HepG2 (cell line): ENCODE measurements around the gene DUS1L. TPM values are rescaled to one million over a fixed set of nuclear protein-coding genes. Genes with fewer than 3 reads are reported as not detected.

Experiments
- CCAR2 ChIP-seq: fragments of 200-400 bp; formaldehyde crosslinking; optimal IDR thresholded peaks from 2 replicates; pipeline ENCODE3; 2018; ENCODE audit warnings: low read depth, mild to moderate bottlenecking, low read length, moderate library complexity
- GATAD1 ChIP-seq: IDR thresholded peaks from 2 replicates; pipeline ENCODE4 v1.6.1; 2016; ENCODE audit warnings: missing genetic modification reagents, missing compliant biosample characterization
- HNF4G ChIP-seq, 2 experiments: sonication (generic) in 1 of 2; formaldehyde crosslinking in 1 of 2; IDR thresholded peaks; 2 replicates each; pipeline versions ENCODE4 v1.4.0 to v1.6.1; 2011 to 2020; ENCODE audit warnings: borderline replicate concordance in 2 of 2, low read depth in 2 of 2, mild to moderate bottlenecking in 2 of 2, low read length in 1 of 2, missing genetic modification reagents in 1 of 2, moderate library complexity in 1 of 2
- MAF1 ChIP-seq: sonication (generic); formaldehyde crosslinking; IDR thresholded peaks from 2 replicates; pipeline ENCODE4 v1.5.0; 2020; ENCODE audit warnings: missing genetic modification reagents, borderline replicate concordance
- SIN3A ChIP-seq: IDR thresholded peaks from 2 replicates; pipeline ENCODE4 v1.6.1; 2011; ENCODE audit warnings: low read depth, mild to moderate bottlenecking, control low read depth, low read length, borderline replicate concordance
- SRSF1 ChIP-seq: fragments of 200-400 bp; formaldehyde crosslinking; optimal IDR thresholded peaks from 2 replicates; pipeline ENCODE3; 2017; ENCODE audit warnings: mild to moderate bottlenecking, low read depth, low read length, moderate library complexity
- TEAD2 ChIP-seq: sonication (generic); formaldehyde crosslinking; IDR thresholded peaks from 2 replicates; pipeline ENCODE4 v1.9.0; 2021; ENCODE audit warnings: missing genetic modification reagents
- ZNF292 ChIP-seq: sonication (generic); formaldehyde crosslinking; IDR thresholded peaks from 2 replicates; pipeline ENCODE4 v1.8.1; 2022; ENCODE audit warnings: mild to moderate bottlenecking, low read depth, missing genetic modification reagents, borderline replicate concordance
- ZNF619 ChIP-seq: sonication (generic); formaldehyde crosslinking; IDR thresholded peaks from 2 replicates; pipeline ENCODE4 v1.4.0; 2020; ENCODE audit warnings: mild to moderate bottlenecking, missing genetic modification reagents
- ZNF761 ChIP-seq: sonication (generic); formaldehyde crosslinking; conservative IDR thresholded peaks from 2 replicates; pipeline ENCODE4 v1.4.0; 2020; ENCODE audit warnings: mild to moderate bottlenecking, missing genetic modification reagents
- polyA plus RNA-seq, 8 experiments: library from polyadenylated mRNA; depleted of rRNA in 3 of 8; stranded (reverse) in 7 of 8; unstranded in 1 of 8; fragments of >200 nt; fragmentation: Illumina TruSeq in 4 of 8; extraction: Trizol in 4 of 8; gene quantifications; 2 replicates each; pipeline versions ENCODE4 v1.2.1 to v1.2.3, GENCODE V29; 2011 to 2016; ENCODE audit warnings: low read depth in 4 of 8, missing spikeins in 1 of 8, mixed read lengths in 1 of 8; ENCODE audit not compliant: insufficient read depth in 1 of 8
- total RNA-seq, 5 experiments: library from RNA; depleted of rRNA; stranded (reverse); fragments of >200 nt; fragmentation: Illumina TruSeq; extraction: Trizol; gene quantifications; 2 replicates each; pipeline ENCODE4 v1.2.3, GENCODE V29; 2016; ENCODE audit warnings: low read depth in 1 of 5
- TF ChIP-seq, protein P1 (sequence below): sonication (generic); formaldehyde crosslinking; IDR thresholded peaks from 2 replicates; pipeline ENCODE4 v1.8.1; 2023; ENCODE audit warnings: mild to moderate bottlenecking, missing genetic modification reagents, borderline replicate concordance
- TF ChIP-seq, protein P2 (sequence below): sonication (generic); formaldehyde crosslinking; IDR thresholded peaks from 2 replicates; pipeline ENCODE4 v1.9.0; 2021; ENCODE audit warnings: missing genetic modification reagents, borderline replicate concordance
- TF ChIP-seq, protein P3 (sequence below): sonication (generic); formaldehyde crosslinking; IDR thresholded peaks from 2 replicates; pipeline ENCODE4 v1.8.0; 2022; ENCODE audit warnings: missing genetic modification reagents, mild to moderate bottlenecking, borderline replicate concordance
- TF ChIP-seq, protein P4 (sequence below), 2 experiments: sonication (generic) in 1 of 2; formaldehyde crosslinking in 1 of 2; IDR thresholded peaks; 2 replicates each; pipeline versions ENCODE4 v1.6.1 to v1.9.0; 2014 to 2022; ENCODE audit warnings: antibody characterized with exemption in 1 of 2, borderline replicate concordance in 1 of 2, inconsistent platforms in 1 of 2, low read depth in 1 of 2, missing genetic modification reagents in 1 of 2
- TF ChIP-seq, protein P5 (sequence below): sonication (generic); formaldehyde crosslinking; IDR thresholded peaks from 2 replicates; pipeline ENCODE4 v1.4.0; 2020; ENCODE audit warnings: missing genetic modification reagents, low read depth, mild to moderate bottlenecking, borderline replicate concordance

The DUS1L gene
- total and polyA plus RNA-seq, 2 of the 13 experiments (the other 11 are each of a cell fraction or from before 2014, with no cell fraction given), result 81.0 to 109 TPM

DNA sequence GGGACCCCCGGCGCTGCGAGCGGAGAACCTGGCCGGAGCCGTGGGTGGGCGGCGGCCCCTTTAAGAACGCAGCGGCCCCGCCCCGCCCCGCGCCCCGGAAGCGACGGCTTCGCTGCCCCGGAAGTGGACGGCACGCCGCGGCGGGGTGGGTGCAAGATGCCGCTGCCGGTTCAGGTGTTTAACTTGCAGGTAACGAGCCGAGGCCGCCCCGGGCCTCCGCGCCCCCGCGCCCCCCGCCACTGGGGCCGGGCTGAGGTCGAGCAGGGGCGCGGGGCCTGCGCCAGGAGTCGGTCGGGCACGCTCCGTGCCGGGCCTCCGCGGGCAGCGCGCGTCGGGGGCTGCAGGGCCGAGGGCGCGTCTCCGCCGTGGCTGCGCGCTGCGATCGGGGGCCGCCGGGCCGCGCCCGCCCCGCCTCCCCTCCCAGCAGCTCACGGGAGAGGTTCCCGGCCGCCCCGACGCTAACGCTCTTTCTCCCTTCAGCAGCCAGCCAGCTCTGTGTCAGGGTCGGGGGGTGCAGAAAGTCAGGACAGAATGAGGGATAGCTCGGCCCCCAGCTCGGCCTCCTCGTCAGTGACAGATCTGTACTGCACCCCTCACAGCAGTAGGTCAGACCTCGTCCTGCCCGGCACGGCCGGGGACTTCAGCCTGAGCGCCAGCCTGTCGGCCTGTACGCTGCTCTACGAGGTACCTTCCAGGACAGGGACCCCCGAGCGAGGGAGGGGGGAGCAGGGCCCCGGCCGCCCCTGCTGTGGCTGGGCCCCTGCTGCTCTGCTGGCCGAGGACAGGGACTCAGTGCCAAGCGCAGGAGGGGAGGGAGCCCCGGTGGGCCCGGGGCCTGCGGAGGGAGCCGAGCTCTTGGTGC lies 13.6 kb downstream of the DUS1L start, which contains the start of the genes GPS1 and RFNG (continued):
- TF ChIP-seq, protein P1, sequence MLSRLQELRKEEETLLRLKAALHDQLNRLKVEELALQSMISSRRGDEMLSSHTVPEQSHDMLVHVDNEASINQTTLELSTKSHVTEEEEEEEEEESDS (CRISPR knock-in tag), result no peak
- TF ChIP-seq, protein P2, sequence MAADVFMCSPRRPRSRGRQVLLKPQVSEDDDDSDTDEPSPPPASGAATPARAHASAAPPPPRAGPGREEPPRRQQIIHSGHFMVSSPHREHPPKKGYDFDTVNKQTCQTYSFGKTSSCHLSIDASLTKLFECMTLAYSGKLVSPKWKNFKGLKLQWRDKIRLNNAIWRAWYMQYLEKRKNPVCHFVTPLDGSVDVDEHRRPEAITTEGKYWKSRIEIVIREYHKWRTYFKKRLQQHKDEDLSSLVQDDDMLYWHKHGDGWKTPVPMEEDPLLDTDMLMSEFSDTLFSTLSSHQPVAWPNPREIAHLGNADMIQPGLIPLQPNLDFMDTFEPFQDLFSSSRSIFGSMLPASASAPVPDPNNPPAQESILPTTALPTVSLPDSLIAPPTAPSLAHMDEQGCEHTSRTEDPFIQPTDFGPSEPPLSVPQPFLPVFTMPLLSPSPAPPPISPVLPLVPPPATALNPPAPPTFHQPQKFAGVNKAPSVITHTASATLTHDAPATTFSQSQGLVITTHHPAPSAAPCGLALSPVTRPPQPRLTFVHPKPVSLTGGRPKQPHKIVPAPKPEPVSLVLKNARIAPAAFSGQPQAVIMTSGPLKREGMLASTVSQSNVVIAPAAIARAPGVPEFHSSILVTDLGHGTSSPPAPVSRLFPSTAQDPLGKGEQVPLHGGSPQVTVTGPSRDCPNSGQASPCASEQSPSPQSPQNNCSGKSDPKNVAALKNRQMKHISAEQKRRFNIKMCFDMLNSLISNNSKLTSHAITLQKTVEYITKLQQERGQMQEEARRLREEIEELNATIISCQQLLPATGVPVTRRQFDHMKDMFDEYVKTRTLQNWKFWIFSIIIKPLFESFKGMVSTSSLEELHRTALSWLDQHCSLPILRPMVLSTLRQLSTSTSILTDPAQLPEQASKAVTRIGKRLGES (CRISPR knock-in tag), result no peak
- TF ChIP-seq SRSF1 (no peak), CCAR2 (no peak), ZNF292 (CRISPR knock-in tag) (no peak), TEAD2 (CRISPR knock-in tag) (no peak), HNF4G (IDR thresholded peaks at IDR 0.05; ENCODE audit: borderline replicate concordance, low read depth, low read length) (no peak; the same call in 1 of the 2 replicates), HNF4G (CRISPR knock-in tag; IDR thresholded peaks at IDR 0.05; ENCODE audit: borderline replicate concordance, low read depth) (0 out of 2 replicates have a peak, but pooled peaks have one; percentile 32), ZNF761 (no peak), SIN3A (peak; percentile 67), GATAD1 (peak; percentile 92), ZNF619 (no peak), MAF1 (CRISPR knock-in tag) (no peak)
- TF ChIP-seq, protein P3, sequence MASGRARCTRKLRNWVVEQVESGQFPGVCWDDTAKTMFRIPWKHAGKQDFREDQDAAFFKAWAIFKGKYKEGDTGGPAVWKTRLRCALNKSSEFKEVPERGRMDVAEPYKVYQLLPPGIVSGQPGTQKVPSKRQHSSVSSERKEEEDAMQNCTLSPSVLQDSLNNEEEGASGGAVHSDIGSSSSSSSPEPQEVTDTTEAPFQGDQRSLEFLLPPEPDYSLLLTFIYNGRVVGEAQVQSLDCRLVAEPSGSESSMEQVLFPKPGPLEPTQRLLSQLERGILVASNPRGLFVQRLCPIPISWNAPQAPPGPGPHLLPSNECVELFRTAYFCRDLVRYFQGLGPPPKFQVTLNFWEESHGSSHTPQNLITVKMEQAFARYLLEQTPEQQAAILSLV (CRISPR knock-in tag), result no peak
- TF ChIP-seq, protein P4, sequence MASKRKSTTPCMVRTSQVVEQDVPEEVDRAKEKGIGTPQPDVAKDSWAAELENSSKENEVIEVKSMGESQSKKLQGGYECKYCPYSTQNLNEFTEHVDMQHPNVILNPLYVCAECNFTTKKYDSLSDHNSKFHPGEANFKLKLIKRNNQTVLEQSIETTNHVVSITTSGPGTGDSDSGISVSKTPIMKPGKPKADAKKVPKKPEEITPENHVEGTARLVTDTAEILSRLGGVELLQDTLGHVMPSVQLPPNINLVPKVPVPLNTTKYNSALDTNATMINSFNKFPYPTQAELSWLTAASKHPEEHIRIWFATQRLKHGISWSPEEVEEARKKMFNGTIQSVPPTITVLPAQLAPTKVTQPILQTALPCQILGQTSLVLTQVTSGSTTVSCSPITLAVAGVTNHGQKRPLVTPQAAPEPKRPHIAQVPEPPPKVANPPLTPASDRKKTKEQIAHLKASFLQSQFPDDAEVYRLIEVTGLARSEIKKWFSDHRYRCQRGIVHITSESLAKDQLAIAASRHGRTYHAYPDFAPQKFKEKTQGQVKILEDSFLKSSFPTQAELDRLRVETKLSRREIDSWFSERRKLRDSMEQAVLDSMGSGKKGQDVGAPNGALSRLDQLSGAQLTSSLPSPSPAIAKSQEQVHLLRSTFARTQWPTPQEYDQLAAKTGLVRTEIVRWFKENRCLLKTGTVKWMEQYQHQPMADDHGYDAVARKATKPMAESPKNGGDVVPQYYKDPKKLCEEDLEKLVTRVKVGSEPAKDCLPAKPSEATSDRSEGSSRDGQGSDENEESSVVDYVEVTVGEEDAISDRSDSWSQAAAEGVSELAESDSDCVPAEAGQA (IDR thresholded peaks at IDR 0.05; ENCODE audit: low read depth), result peak; percentile 51; the same call in 1 of the 2 replicates
- TF ChIP-seq, protein P4 (CRISPR knock-in tag; IDR thresholded peaks at IDR 0.05; ENCODE audit: borderline replicate concordance), result no peak
- TF ChIP-seq, protein P5, sequence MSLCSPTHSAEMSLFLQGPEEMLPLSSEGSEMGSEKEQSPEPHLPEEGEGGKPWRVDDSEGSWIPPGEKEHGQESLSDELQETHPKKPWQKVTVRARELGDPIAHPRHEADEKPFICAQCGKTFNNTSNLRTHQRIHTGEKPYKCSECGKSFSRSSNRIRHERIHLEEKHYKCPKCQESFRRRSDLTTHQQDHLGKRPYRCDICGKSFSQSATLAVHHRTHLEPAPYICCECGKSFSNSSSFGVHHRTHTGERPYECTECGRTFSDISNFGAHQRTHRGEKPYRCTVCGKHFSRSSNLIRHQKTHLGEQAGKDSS, result peak; percentile 22; the same call in 1 of the 2 replicates
